Loucy (cell line): ENCODE data around the gene CYSRT1.

ENCODE experiments used
- CTCF ChIP-seq: fragments of 200-600 bp; sonication (generic); conservative IDR thresholded peaks from 2 replicates; pipeline ENCODE4 v1.5.1; 2014; ENCODE audit warnings: mild to moderate bottlenecking, antibody characterized with exemption, low read length
- EZH2phosphoT487 ChIP-seq: fragments of 200-600 bp; IDR thresholded peaks from 2 replicates; pipeline ENCODE4 v1.6.1; 2018; ENCODE audit warnings: antibody characterized with exemption, mild to moderate bottlenecking, moderate library complexity, borderline replicate concordance

GRCh38 chr9:137250329-137251193 is 25.6 kb downstream of the CYSRT1 start:
- TF ChIP-seq CTCF (no peak), EZH2phosphoT487 (no peak)
